WERI-Rb-1 (cell line): Measurements from ENCODE around the gene HGS.
"Not testable (repeated sequence)": the region's sequence is repeated elsewhere in the genome, so short reads cannot be mapped to it uniquely, and the experiment has no call there.

Source experiments
- DNase-seq: peaks from one replicate; pipeline ENCODE4 v3.0.0-alpha.2; 2020
- H3K27ac ChIP-seq: fragments of 250-450 bp; sonication (Bioruptor Pico); 2 replicates; pipeline ENCODE4 v1.5.1; 2020; ENCODE audit warnings: mild to moderate bottlenecking, moderate library complexity
- H3K27me3 ChIP-seq: fragments of 250-450 bp; sonication (Bioruptor Pico); 2 replicates; pipeline ENCODE4 v1.5.1; 2021; ENCODE audit warnings: mild to moderate bottlenecking, low read depth, moderate library complexity; ENCODE audit not compliant: insufficient read depth, severe bottlenecking
- H3K36me3 ChIP-seq: fragments of 250-450 bp; sonication (Bioruptor Pico); 2 replicates; pipeline ENCODE4 v1.5.1; 2020; ENCODE audit warnings: mild to moderate bottlenecking, moderate library complexity
- H3K4me3 ChIP-seq: 2 replicates; pipeline ENCODE4 v1.5.1; 2011; ENCODE audit warnings: low read depth, mild to moderate bottlenecking, control low read depth, low read length
- H3K9me3 ChIP-seq: fragments of 250-450 bp; sonication (Bioruptor Pico); 2 replicates; pipeline ENCODE4 v1.5.1; 2021; ENCODE audit warnings: mild to moderate bottlenecking, moderate library complexity; ENCODE audit not compliant: severe bottlenecking
- CTCF ChIP-seq: IDR thresholded peaks from 2 replicates; pipeline ENCODE4 v1.5.1; 2011; ENCODE audit warnings: low read depth, mild to moderate bottlenecking, control low read depth, inconsistent platforms, low read length

The HGS gene

GRCh38 chr17:81733507-81734404 lies 49.9 kb downstream of the HGS start:
- peak; percentile 89 for DNase-seq
- Histone ChIP-seq H3K9me3 (no peaks in the 10 kb centered on the region), H3K36me3 (no peaks in the 10 kb centered on the region), H3K27me3 (no peaks in the 10 kb centered on the region), H3K4me3 (no peak overlapping the region), H3K27ac (no peak overlapping the region)
- TF ChIP-seq CTCF: peak; percentile 98

GRCh38 chr17:81734405-81735263 lies 50.8 kb downstream of the HGS start:
- DNase-seq: no peak
- Histone ChIP-seq H3K4me3 (no peak overlapping the region), H3K27ac (no peak overlapping the region), H3K27me3 (no peaks in the 10 kb centered on the region), H3K36me3 (no peaks in the 10 kb centered on the region), H3K9me3 (no peaks in the 10 kb centered on the region)
- TF ChIP-seq CTCF: no peak

- no peak for DNase-seq
- H3K27me3 ChIP-seq: no peaks in the 10 kb centered on the region
- no peak overlapping the region for H3K4me3 ChIP-seq
- H3K9me3 ChIP-seq: no peaks in the 10 kb centered on the region
- no peaks in the 10 kb centered on the region for H3K36me3 ChIP-seq
- no peak for TF ChIP-seq CTCF
- no peak overlapping the region for H3K27ac ChIP-seq
Measured at GRCh38 chr17:81735264-81736102, 51.7 kb downstream of the HGS start.

GRCh38 chr17:81737947-81738800 lies 54.4 kb downstream of the HGS start:
- no peak for TF ChIP-seq CTCF
- no peaks in the 10 kb centered on the region for H3K27me3 ChIP-seq

GRCh38 chr17:81738801-81739393 lies 55.1 kb downstream of the HGS start:
- Histone ChIP-seq H3K4me3 (no peak overlapping the region), H3K27ac (no peak overlapping the region), H3K9me3 (no peaks in the 10 kb centered on the region), H3K27me3 (no peaks in the 10 kb centered on the region), H3K36me3 (no peaks in the 10 kb centered on the region)
- TF ChIP-seq CTCF: no peak
- no peak for DNase-seq

More at GRCh38 chr17:81737947-81738800, 54.4 kb downstream of the HGS start:
- DNase-seq: no peak
- Histone ChIP-seq H3K9me3 (no peaks in the 10 kb centered on the region), H3K36me3 (no peaks in the 10 kb centered on the region), H3K4me3 (no peak overlapping the region), H3K27ac (no peak overlapping the region)

- H3K4me3 ChIP-seq, DNase-seq, H3K36me3 ChIP-seq, H3K27me3 ChIP-seq, H3K9me3 ChIP-seq, H3K27ac ChIP-seq: not testable (repeated sequence)
Measured at GRCh38 chr17:81739593-81739992, 55.8 kb downstream of the HGS start.
